ENCODE data around the gene TMEM115. TPM values are rescaled to one million over a fixed set of nuclear protein-coding genes. Genes with fewer than 3 reads are reported as not detected.

TMEM115 gene
- total and polyA plus RNA-seq, 2 donors (not counting 3 experiments of a cell fraction or from before 2014, with no cell fraction given) = 44.7 to 65.5 TPM

DNA sequence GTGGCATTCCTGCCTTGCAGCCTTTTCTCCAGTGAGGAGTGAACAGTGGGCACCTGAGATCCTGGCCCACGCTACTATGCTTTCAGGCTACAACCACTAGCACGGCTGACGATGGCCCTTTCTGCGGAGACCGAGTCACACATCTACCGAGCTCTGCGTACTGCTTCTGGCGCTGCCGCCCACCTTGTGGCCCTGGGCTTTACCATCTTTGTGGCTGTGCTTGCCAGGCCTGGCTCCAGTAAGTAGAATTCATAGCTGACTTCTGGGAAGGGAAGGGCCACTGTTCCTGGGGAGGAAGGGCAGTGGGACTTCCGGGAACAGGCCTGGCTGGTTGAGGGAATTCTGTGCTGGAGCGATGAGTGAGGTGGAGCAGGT, 8.0 kb downstream of the TMEM115 start:
- Histone ChIP-seq H3K4me3 (replicated peaks in 1 of 3; ENCODE audit: insufficient read depth in 1 of 3, low read depth in 1 of 3, low read length in 3 of 3) (peak overlapping the region in 2 of 3 experiments; percentile 40 to 77), H3K4me1 (ENCODE audit: control insufficient read depth, extremely low read depth, insufficient read depth, low read length) (peaks cover 21% of the 10 kb centered on the region), H3K27ac (ENCODE audit: insufficient read depth, low read depth, low read length) (no peak overlapping the region), H2AFZ (ENCODE audit: low read depth, low read length) (no peak overlapping the region), H4K20me1 (replicated peaks; ENCODE audit: control insufficient read depth, extremely low read depth, insufficient read depth, low read length) (peaks cover 3% of the 10 kb centered on the region), H3K79me2 (ENCODE audit: control insufficient read depth, insufficient read depth, low read length) (peaks cover 14% of the 10 kb centered on the region), H3K4me2 (ENCODE audit: insufficient read depth, low read length) (peak overlapping the region; percentile 60), H3K36me3 (ENCODE audit: control insufficient read depth in 2 of 2, extremely low read depth in 1 of 2, insufficient read depth in 2 of 2, low read length in 2 of 2) (peaks cover 8 to 29% of the 10 kb centered on the region in 2 experiments), H3K9ac (replicated peaks; ENCODE audit: extremely low read depth, insufficient read depth, low read length) (no peak overlapping the region), H3K9me1 (replicated peaks; ENCODE audit: control insufficient read depth, extremely low read depth, insufficient read depth, low read length) (no peaks in the 10 kb centered on the region), H3K9me3 (replicated peaks; ENCODE audit: control insufficient read depth, insufficient read depth, low read length) (no peaks in the 10 kb centered on the region), H3K27me3 (ENCODE audit: control insufficient read depth in 2 of 2, insufficient read depth in 2 of 2, low read length in 2 of 2) (no peaks in the 10 kb centered on the region)
- TSS peak; percentile 65 for BruUV-seq (replicated peaks)
- DNase-seq (ENCODE audit: low read depth, low spot score) (no peak), FAIRE-seq (no peak)
- ChIA-PET CTCF (interaction anchor here (1.3 to 7.7 kb wide), 7 partner anchors 9 to 198 kb away, joined by 4 to 165 read pairs (median 5); partner anchors contain the start of gene TMEM115), POLR2A (no interaction called here)
- TF ChIP-seq MYC (IDR thresholded peaks at IDR 0.05; ENCODE audit: low read depth, low read length) (no peak), POLR2AphosphoS5 (IDR thresholded peaks at IDR 0.05; ENCODE audit: insufficient read depth, low read depth, low read length) (no peak), FOS (IDR thresholded peaks at IDR 0.05; ENCODE audit: borderline replicate concordance, insufficient read depth, low read length) (no peak)
- TF ChIP-seq, protein P1, sequence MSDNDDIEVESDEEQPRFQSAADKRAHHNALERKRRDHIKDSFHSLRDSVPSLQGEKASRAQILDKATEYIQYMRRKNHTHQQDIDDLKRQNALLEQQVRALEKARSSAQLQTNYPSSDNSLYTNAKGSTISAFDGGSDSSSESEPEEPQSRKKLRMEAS (IDR thresholded peaks at IDR 0.05; ENCODE audit: insufficient read depth, insufficient read length) = no peak
- dilution Hi-C loops (cut with MboI; ENCODE audit: extremely low pct_ligation_motif_present, low sequenced_read_pairs) (no loop called here), intact Hi-C loops (cut with micrococcal nuclease) (loop anchor here (1.0 kb wide), 1 partner anchor 8 kb away; the partner anchor contains the start of gene TMEM115)

DNA sequence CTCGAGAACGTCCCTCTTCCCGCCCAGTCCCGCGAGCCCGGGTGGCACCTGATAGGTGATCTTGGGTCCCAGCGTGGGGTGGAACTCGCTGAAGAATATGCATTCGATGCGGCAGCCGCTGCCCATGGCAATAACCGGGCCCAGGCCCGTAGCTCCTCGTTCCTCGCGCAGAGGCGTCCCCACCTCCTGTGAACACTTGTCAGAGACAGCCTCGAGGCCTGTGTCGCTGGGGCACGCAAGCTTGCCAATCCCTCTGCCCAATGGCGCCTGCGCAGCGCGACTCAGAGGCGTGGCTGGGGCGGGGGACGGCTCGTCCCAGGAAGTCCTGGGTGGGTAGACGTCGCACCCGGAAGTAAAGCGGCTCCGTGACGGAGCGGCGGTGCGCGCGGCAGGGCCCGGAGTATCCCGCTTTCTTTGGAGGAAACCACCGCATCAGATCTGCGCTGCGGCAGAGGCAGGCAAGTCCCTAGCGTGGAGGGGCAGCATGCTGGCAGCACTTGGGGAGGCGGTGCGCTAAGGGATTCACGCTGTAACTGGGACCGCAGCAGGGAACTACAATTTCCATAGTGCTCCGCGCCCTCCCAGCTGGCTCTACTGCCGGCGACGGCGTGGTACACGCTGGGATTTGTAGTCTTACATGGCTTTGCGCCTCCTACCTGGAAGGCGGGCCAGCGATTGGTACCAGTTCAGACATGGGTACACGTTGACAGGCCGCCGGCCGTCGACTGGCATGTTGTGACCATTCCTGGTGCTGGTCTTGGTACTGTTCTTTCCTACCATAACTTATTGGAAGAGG, 8.6 kb downstream of the TMEM115 start, which contains the start of the genes CYB561D2 and NPRL2:
Gene CYB561D2 (plus strand): TSS at position 336 of the 796 bp plus-strand sequence. CDS start 572 bp downstream, outside the sequence.
Gene NPRL2 (minus strand): TSS at position 249 of the 796 bp plus-strand sequence. CDS start 123 bp downstream, at position 126.
- peak; percentile 95 for FAIRE-seq
- CTCF ChIA-PET = interaction anchor here (0.7 to 7.7 kb wide), 10 partner anchors 9 to 261 kb away, joined by 3 to 165 read pairs (median 4); partner anchors contain the start of gene TMEM115

More for the DNA sequence above, 8.6 kb downstream of the TMEM115 start, which contains the start of the genes CYB561D2 and NPRL2:
- no peaks in the 10 kb centered on the region for H3K9me3 ChIP-seq (replicated peaks; ENCODE audit: control insufficient read depth, insufficient read depth, low read length)
- DNase-seq (ENCODE audit: low read depth, low spot score) = peak; percentile 95
- peak within 1 kb of the TSS; percentile 67 for H3K4me2 ChIP-seq (ENCODE audit: insufficient read depth, low read length)
- peak within 1 kb of the TSS; percentile 33 for H3K9ac ChIP-seq (replicated peaks; ENCODE audit: extremely low read depth, insufficient read depth, low read length)
- POLR2A ChIA-PET = interaction anchor here (0.9 kb wide), 1 partner anchor 173 kb away, joined by 3 read pairs; no protein-coding TSS in a partner anchor
- H3K4me3 ChIP-seq (replicated peaks in 1 of 3; ENCODE audit: insufficient read depth in 1 of 3, low read depth in 1 of 3, low read length in 3 of 3) = peak within 1 kb of the TSS; percentile 19 to 77 (median 40)
- H4K20me1 ChIP-seq (replicated peaks; ENCODE audit: control insufficient read depth, extremely low read depth, insufficient read depth, low read length) = peaks cover 3% of the 10 kb centered on the region
- peaks cover 8 to 29% of the 10 kb centered on the region in 2 experiments for H3K36me3 ChIP-seq (ENCODE audit: control insufficient read depth in 2 of 2, extremely low read depth in 1 of 2, insufficient read depth in 2 of 2, low read length in 2 of 2)
- no peak within 1 kb of the TSS for H3K27ac ChIP-seq (ENCODE audit: insufficient read depth, low read depth, low read length)
- TF ChIP-seq EZH2 (IDR thresholded peaks at IDR 0.05; ENCODE audit: borderline replicate concordance, low read depth, low read length, severe bottlenecking) (no peak), POLR2AphosphoS5 (IDR thresholded peaks at IDR 0.05; ENCODE audit: insufficient read depth, low read depth, low read length) (peak; percentile 67), POLR2A (IDR thresholded peaks at IDR 0.05; ENCODE audit: low read depth, low read length) (peak; percentile 80)
- TF ChIP-seq, protein P2, sequence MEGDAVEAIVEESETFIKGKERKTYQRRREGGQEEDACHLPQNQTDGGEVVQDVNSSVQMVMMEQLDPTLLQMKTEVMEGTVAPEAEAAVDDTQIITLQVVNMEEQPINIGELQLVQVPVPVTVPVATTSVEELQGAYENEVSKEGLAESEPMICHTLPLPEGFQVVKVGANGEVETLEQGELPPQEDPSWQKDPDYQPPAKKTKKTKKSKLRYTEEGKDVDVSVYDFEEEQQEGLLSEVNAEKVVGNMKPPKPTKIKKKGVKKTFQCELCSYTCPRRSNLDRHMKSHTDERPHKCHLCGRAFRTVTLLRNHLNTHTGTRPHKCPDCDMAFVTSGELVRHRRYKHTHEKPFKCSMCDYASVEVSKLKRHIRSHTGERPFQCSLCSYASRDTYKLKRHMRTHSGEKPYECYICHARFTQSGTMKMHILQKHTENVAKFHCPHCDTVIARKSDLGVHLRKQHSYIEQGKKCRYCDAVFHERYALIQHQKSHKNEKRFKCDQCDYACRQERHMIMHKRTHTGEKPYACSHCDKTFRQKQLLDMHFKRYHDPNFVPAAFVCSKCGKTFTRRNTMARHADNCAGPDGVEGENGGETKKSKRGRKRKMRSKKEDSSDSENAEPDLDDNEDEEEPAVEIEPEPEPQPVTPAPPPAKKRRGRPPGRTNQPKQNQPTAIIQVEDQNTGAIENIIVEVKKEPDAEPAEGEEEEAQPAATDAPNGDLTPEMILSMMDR (IDR thresholded peaks at IDR 0.05; ENCODE audit: extremely low read depth in 1 of 2, insufficient read depth in 1 of 2, low read depth in 1 of 2, low read length in 2 of 2) = no peak
- peaks cover 9% of the 10 kb centered on the region for H3K79me2 ChIP-seq (ENCODE audit: control insufficient read depth, insufficient read depth, low read length)
- peak within 1 kb of the TSS; percentile 33 for H2AFZ ChIP-seq (ENCODE audit: low read depth, low read length)
- dilution Hi-C loops (cut with MboI; ENCODE audit: extremely low pct_ligation_motif_present, low sequenced_read_pairs) (no loop called here), intact Hi-C loops (cut with micrococcal nuclease) (loop anchor here (1.0 kb wide), 1 partner anchor 9 kb away; the partner anchor contains the start of gene TMEM115)
- no peaks in the 10 kb centered on the region for H3K27me3 ChIP-seq (ENCODE audit: control insufficient read depth in 2 of 2, insufficient read depth in 2 of 2, low read length in 2 of 2)
- H3K9me1 ChIP-seq (replicated peaks; ENCODE audit: control insufficient read depth, extremely low read depth, insufficient read depth, low read length) = no peaks in the 10 kb centered on the region
- no TSS peak for BruUV-seq (replicated peaks)
- H3K4me1 ChIP-seq (ENCODE audit: control insufficient read depth, extremely low read depth, insufficient read depth, low read length) = peaks cover 16% of the 10 kb centered on the region
